ENCODE results near the gene FAM228B. TPM values are rescaled to one million over a fixed set of nuclear protein-coding genes. Genes with fewer than 3 reads are reported as not detected.

The FAM228B gene
- total RNA-seq, 1 experiment from 2014 or later = 16.8 TPM

DNA sequence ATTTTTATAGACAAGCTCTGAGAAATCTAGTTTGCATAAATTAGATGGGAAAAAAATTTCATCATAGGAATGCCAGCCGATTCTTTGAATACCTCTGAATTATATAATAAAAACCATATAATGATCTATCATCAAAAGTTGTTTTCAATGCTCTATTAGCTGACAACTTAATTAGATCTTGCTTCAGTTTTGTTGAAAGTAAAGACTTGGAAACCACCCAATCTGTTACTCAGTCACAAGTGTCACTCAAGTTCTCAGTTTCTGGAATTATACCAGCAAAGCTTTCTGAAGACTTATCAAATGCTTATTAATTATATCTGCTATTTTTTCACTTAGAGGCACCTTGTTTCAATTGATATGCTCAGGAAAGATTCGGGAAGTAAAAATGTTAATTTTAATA is 21.3 kb upstream of the FAM228B start:
- no peak overlapping the region for H3K27ac ChIP-seq
- H3K4me2 ChIP-seq = no peak overlapping the region
- H3K36me3 ChIP-seq (ENCODE audit: low read depth) = no peaks in the 10 kb centered on the region
- no TSS peak for BruUV-seq (replicated peaks)
- H2AFZ ChIP-seq = no peak overlapping the region
- POLR2A ChIA-PET (ENCODE audit: unreplicated experiment) = no interaction called here
- TF ChIP-seq, protein P1, sequence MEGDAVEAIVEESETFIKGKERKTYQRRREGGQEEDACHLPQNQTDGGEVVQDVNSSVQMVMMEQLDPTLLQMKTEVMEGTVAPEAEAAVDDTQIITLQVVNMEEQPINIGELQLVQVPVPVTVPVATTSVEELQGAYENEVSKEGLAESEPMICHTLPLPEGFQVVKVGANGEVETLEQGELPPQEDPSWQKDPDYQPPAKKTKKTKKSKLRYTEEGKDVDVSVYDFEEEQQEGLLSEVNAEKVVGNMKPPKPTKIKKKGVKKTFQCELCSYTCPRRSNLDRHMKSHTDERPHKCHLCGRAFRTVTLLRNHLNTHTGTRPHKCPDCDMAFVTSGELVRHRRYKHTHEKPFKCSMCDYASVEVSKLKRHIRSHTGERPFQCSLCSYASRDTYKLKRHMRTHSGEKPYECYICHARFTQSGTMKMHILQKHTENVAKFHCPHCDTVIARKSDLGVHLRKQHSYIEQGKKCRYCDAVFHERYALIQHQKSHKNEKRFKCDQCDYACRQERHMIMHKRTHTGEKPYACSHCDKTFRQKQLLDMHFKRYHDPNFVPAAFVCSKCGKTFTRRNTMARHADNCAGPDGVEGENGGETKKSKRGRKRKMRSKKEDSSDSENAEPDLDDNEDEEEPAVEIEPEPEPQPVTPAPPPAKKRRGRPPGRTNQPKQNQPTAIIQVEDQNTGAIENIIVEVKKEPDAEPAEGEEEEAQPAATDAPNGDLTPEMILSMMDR (conservative IDR thresholded peaks at IDR 0.05) = no peak
- TF ChIP-seq EZH2 (IDR thresholded peaks at IDR 0.05; ENCODE audit: low read depth) = no peak
- no peaks in the 10 kb centered on the region for H3K27me3 ChIP-seq (ENCODE audit: insufficient read depth, low read depth)
- H3F3A ChIP-seq (ENCODE audit: insufficient read depth, low read depth) = peaks cover 4% of the 10 kb centered on the region; the same call in 1 of the 2 replicates
- H3K9me2 ChIP-seq (ENCODE audit: insufficient read depth) = no peaks in the 10 kb centered on the region
- H3K4me3 ChIP-seq = no peak overlapping the region
- no peaks in the 10 kb centered on the region for H4K20me1 ChIP-seq (ENCODE audit: insufficient read depth)
- intact Hi-C loops (cut with micrococcal nuclease; ENCODE audit: unreplicated experiment) = no loop called here
- H3K79me2 ChIP-seq (ENCODE audit: low read depth) = no peaks in the 10 kb centered on the region
- no peaks in the 10 kb centered on the region for H3K9me3 ChIP-seq (ENCODE audit: insufficient read depth, low read depth)
- peaks cover 7% of the 10 kb centered on the region; the same call in 1 of the 2 replicates for H3K4me1 ChIP-seq (replicated peaks; ENCODE audit: insufficient read depth)
- CTCF ChIA-PET = interaction anchor here (0.5 kb wide), 1 partner anchor 15 kb away, joined by 3 read pairs; no protein-coding TSS in a partner anchor
- DNase-seq = no peak

DNA sequence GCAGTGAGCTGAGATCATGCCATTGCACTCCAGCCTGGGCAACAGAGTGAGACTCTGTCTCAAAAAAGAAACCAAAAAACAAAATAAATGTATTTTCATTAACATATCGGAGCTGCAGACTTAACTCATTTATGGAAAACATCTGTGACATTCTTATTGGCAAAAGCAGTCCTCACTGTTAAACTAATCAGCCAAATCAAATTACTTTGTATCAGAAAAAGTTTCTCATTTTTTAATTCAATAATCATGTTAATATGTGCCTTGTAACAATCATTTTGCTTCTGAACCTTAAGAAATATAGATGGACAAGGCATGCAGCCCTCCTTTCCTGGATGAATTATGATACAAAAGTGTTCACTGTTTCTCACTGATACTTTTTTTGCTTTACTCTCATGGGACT is 20.6 kb upstream of the FAM228B start:
- ChIA-PET CTCF (no interaction called here), POLR2A (ENCODE audit: unreplicated experiment) (no interaction called here)
- H3F3A ChIP-seq (ENCODE audit: insufficient read depth, low read depth) = peaks cover 4% of the 10 kb centered on the region; the same call in 1 of the 2 replicates
- H3K27ac ChIP-seq = no peak overlapping the region
- H3K4me2 ChIP-seq = no peak overlapping the region
- H4K20me1 ChIP-seq (ENCODE audit: insufficient read depth) = no peaks in the 10 kb centered on the region
- no peaks in the 10 kb centered on the region for H3K9me2 ChIP-seq (ENCODE audit: insufficient read depth)
- no peak for TF ChIP-seq EZH2 (IDR thresholded peaks at IDR 0.05; ENCODE audit: low read depth)
- H3K79me2 ChIP-seq (ENCODE audit: low read depth) = no peaks in the 10 kb centered on the region
- no peak overlapping the region for H3K4me3 ChIP-seq
- BruUV-seq (replicated peaks) = no TSS peak
- DNase-seq = no peak
- no peaks in the 10 kb centered on the region for H3K9me3 ChIP-seq (ENCODE audit: insufficient read depth, low read depth)
- no peaks in the 10 kb centered on the region for H3K27me3 ChIP-seq (ENCODE audit: insufficient read depth, low read depth)
- no peak overlapping the region for H2AFZ ChIP-seq
- peaks cover 7% of the 10 kb centered on the region; the same call in 1 of the 2 replicates for H3K4me1 ChIP-seq (replicated peaks; ENCODE audit: insufficient read depth)
- no peaks in the 10 kb centered on the region for H3K36me3 ChIP-seq (ENCODE audit: low read depth)
- intact Hi-C loops (cut with micrococcal nuclease; ENCODE audit: unreplicated experiment) = no loop called here

DNA sequence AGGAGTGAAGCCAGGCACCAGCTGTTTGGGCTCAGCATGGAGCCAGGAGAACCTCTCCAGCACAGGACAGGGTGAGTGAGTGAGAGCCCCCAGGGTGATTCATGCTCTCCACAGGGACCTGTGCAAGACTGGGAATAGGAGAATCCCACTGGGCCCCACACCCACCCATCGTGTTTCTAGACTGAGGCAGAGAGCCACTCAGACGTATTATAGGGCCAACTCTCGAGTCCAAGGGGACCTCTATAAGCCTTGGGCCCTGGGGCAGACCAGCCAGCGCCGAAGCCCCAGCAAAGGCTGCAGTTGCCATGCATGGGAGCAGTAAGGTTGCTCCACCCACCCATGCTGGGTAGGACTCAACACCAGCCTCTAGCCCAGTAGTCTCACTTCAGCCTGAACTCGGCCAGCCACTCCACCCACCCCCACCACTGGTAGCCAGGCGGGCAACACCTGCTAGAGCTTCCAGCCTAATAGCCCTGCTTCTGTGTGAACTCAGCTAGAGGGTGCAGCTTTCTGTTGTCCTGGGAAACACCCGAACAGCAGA is 19.1 kb upstream of the FAM228B start:
- TF ChIP-seq, protein P1 (conservative IDR thresholded peaks at IDR 0.05) = no peak
- no peak for TF ChIP-seq EZH2 (IDR thresholded peaks at IDR 0.05; ENCODE audit: low read depth)
- BruUV-seq (replicated peaks) = no TSS peak
- POLR2A ChIA-PET (ENCODE audit: unreplicated experiment) = no interaction called here

DNA sequence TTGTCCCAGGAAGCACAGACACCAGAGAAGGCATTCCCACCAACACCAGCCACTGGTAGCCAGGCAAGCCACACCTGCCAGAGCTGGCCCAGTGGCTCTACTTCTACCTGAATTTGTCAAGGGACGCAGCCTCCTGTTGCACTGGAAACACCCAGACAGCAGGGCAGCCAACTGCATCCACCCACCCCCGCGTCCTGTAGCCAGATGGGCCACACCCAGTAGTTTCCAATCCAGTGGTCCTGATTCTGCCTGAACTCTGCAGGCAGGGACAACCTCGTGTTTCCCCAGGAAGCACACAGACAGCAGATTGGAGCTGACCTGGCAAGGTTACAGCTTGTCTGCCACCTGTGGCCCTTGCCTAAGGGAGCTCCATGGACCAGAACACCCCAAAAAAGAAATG is 18.4 kb upstream of the FAM228B start:
- no peaks in the 10 kb centered on the region for H3K36me3 ChIP-seq (ENCODE audit: low read depth)

More for the DNA sequence above, 19.1 kb upstream of the FAM228B start:
- Histone ChIP-seq H3K9me3 (ENCODE audit: insufficient read depth, low read depth) (peaks cover 8% of the 10 kb centered on the region), H3K27me3 (ENCODE audit: insufficient read depth, low read depth) (no peaks in the 10 kb centered on the region), H3K36me3 (ENCODE audit: low read depth) (no peaks in the 10 kb centered on the region), H4K20me1 (ENCODE audit: insufficient read depth) (no peaks in the 10 kb centered on the region), H3K9me2 (ENCODE audit: insufficient read depth) (no peaks in the 10 kb centered on the region), H3F3A (ENCODE audit: insufficient read depth, low read depth) (peaks cover 4% of the 10 kb centered on the region; the same call in 1 of the 2 replicates), H3K27ac (no peak overlapping the region), H3K4me3 (no peak overlapping the region), H2AFZ (no peak overlapping the region), H3K4me1 (replicated peaks; ENCODE audit: insufficient read depth) (peaks cover 17% of the 10 kb centered on the region), H3K4me2 (no peak overlapping the region), H3K79me2 (ENCODE audit: low read depth) (no peaks in the 10 kb centered on the region)
- CTCF ChIA-PET = interaction anchor here (0.6 kb wide), 1 partner anchor 143 kb away, joined by 3 read pairs; no protein-coding TSS in a partner anchor
- intact Hi-C loops (cut with micrococcal nuclease; ENCODE audit: unreplicated experiment) = no loop called here
- no peak for DNase-seq

More for the DNA sequence above, 18.4 kb upstream of the FAM228B start:
- Histone ChIP-seq H3K9me3 (ENCODE audit: insufficient read depth, low read depth) (peaks cover 15% of the 10 kb centered on the region), H3K4me1 (replicated peaks; ENCODE audit: insufficient read depth) (peaks cover 21% of the 10 kb centered on the region), H3F3A (ENCODE audit: insufficient read depth, low read depth) (peaks cover 4% of the 10 kb centered on the region; the same call in 1 of the 2 replicates), H3K79me2 (ENCODE audit: low read depth) (no peaks in the 10 kb centered on the region), H3K4me2 (no peak overlapping the region), H2AFZ (no peak overlapping the region), H3K4me3 (no peak overlapping the region), H3K27me3 (ENCODE audit: insufficient read depth, low read depth) (no peaks in the 10 kb centered on the region), H3K27ac (no peak overlapping the region), H3K9me2 (ENCODE audit: insufficient read depth) (no peaks in the 10 kb centered on the region), H4K20me1 (ENCODE audit: insufficient read depth) (no peaks in the 10 kb centered on the region)
- ChIA-PET CTCF (no interaction called here), POLR2A (ENCODE audit: unreplicated experiment) (no interaction called here)
- no peak for DNase-seq
- no TSS peak for BruUV-seq (replicated peaks)
- TF ChIP-seq, protein P1 (conservative IDR thresholded peaks at IDR 0.05) = no peak
- no peak for TF ChIP-seq EZH2 (IDR thresholded peaks at IDR 0.05; ENCODE audit: low read depth)
- intact Hi-C loops (cut with micrococcal nuclease; ENCODE audit: unreplicated experiment) = no loop called here

Measured in PC-9 (cell line).